Thoracic aorta (tissue), 2 donors: ENCODE results near the gene IL15RA. TPM values are rescaled to one million over a fixed set of nuclear protein-coding genes. Genes with fewer than 3 reads are reported as not detected.
A peak's percentile ranks its signal among the peaks of the same experiment; 100 is the strongest.
"Not testable (repeated sequence)": the region's sequence is repeated elsewhere in the genome, so short reads cannot be mapped to it uniquely, and the experiment has no call there.

ENCODE experiments used
- ATAC-seq: fragments of 150-250 bp; one replicate; pipeline ENCODE4 v1.8.0; 2017; ENCODE audit warnings: low read depth; ENCODE audit not compliant: insufficient number of reproducible peaks, low FRiP score
- DNase-seq: peaks from one replicate; pipeline ENCODE4 v3.0.0-alpha.2; 2020; ENCODE audit warnings: low spot score
- H3K27ac ChIP-seq, 2 donors: fragments of 200-600 bp; sonication (generic); 1 replicate in 1 of 2; 2 replicates in 1 of 2; pipeline ENCODE4 v1.5.1; 2016; ENCODE audit warnings: mild to moderate bottlenecking in 2 of 2, moderate library complexity in 2 of 2
- H3K27me3 ChIP-seq: fragments of 200-600 bp; sonication (generic); replicated peaks from 2 replicates; pipeline ENCODE4 v1.6.0; 2016; ENCODE audit warnings: mild to moderate bottlenecking; ENCODE audit not compliant: insufficient read depth
- H3K36me3 ChIP-seq: fragments of 200-600 bp; sonication (generic); one replicate; pipeline ENCODE4 v1.5.1; 2016
- H3K4me1 ChIP-seq, 2 donors: fragments of 200-600 bp; sonication (generic); 1 replicate in 1 of 2; 2 replicates in 1 of 2; pipeline versions ENCODE4 v1.5.1 to v1.6.0; 2016; ENCODE audit warnings: low read depth in 2 of 2, mild to moderate bottlenecking in 1 of 2; ENCODE audit not compliant: control insufficient read depth in 1 of 2
- H3K4me3 ChIP-seq: fragments of 200-600 bp; sonication (generic); 2 replicates; pipeline ENCODE4 v1.5.1; 2016; ENCODE audit warnings: mild to moderate bottlenecking
- H3K9me3 ChIP-seq: fragments of 200-600 bp; sonication (generic); 2 replicates; pipeline ENCODE4 v1.5.1; 2016
- CTCF ChIP-seq: fragments of 200-600 bp; sonication (generic); IDR thresholded peaks from one replicate; pipeline ENCODE4 v1.5.1; 2019; ENCODE audit warnings: antibody characterized with exemption
- total RNA-seq, 2 donors: library from RNA; depleted of rRNA; stranded (reverse); fragments of >200 nt; gene quantifications; one replicate each; pipeline versions ENCODE4 v1.1.0 to v1.2.3, GENCODE V29; 2016

Gene IL15RA
- total RNA-seq, 2 donors from 2014 or later: 34.4 to 44.1 TPM

- TF ChIP-seq CTCF: no peak
- Histone ChIP-seq H3K27ac (no peak overlapping the region), H3K9me3 (no peaks in the 10 kb centered on the region), H3K36me3 (no peaks in the 10 kb centered on the region), H3K27me3 (no peaks in the 10 kb centered on the region), H3K4me1 (no peaks in the 10 kb centered on the region), H3K4me3 (no peak overlapping the region)
- no peak for DNase-seq
- no peak for ATAC-seq
Observed at GRCh38 chr10:5961405-5962100, 15.8 kb downstream of the IL15RA start.

- not testable (repeated sequence) for H3K4me1 ChIP-seq, DNase-seq, H3K9me3 ChIP-seq, H3K4me3 ChIP-seq, ATAC-seq, H3K27ac ChIP-seq, H3K36me3 ChIP-seq, H3K27me3 ChIP-seq
Observed at GRCh38 chr10:5960973-5961275, 16.4 kb downstream of the IL15RA start.

DNA sequence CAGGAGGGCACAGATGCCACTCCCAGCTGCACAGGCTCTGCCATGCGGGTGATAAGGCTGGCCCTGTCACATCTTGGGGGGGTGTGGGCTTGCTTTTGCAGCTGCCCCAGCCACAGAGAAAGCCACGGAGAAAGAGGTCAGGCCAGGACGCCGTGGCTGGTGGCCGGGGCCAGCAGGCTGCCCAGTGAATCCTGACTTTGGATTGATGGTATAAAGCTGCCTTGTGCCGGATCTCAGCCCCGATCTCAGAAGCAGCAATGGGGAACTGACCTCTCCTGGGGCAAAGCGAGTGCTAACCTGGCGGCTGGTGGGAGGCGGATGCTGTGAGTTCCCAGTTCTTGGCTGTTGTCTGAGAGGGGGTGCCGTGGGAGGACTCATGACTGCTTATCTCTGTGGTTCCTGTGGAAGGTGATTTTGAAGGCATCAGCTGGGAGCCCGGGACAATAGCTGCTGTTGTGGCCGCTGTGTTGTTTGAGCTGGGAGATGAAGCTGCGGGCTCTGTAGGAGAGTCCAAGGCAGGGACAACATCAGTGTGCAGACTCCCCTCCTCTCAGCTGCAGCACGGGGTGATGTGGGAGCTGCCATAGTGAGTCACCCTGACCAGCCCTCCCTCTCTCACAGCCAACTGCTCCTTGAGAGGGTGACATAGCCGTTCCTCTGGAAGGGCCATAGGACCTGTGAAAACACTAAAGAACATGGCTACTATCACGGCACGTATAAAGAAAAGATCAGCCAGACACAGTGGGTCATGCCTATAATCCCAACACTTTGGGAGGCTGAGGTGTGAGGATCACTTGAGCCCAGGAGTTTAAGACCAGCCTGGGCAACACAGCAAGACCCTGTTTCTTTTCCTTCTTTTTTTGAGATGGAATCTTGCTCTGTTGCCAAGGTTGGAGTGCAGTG, 17.0 kb downstream of the IL15RA start:
- TF ChIP-seq CTCF: no peak

GRCh38 chr10:5959581-5960069, 17.7 kb downstream of the IL15RA start:
- no peaks in the 10 kb centered on the region for H3K9me3 ChIP-seq
- TF ChIP-seq CTCF: no peak
- H3K4me3 ChIP-seq: no peak overlapping the region
- no peaks in the 10 kb centered on the region for H3K36me3 ChIP-seq
- H3K27ac ChIP-seq: peak overlapping the region in 1 of 2 donors; percentile 23
- H3K4me1 ChIP-seq: peaks cover 0 to 18% of the 10 kb centered on the region in 2 donors
- DNase-seq (no peak), ATAC-seq (no peak)
- no peaks in the 10 kb centered on the region for H3K27me3 ChIP-seq

More for the DNA sequence above, 17.0 kb downstream of the IL15RA start:
- DNase-seq (no peak), ATAC-seq (no peak)
- no peaks in the 10 kb centered on the region for H3K9me3 ChIP-seq
- no peaks in the 10 kb centered on the region for H3K27me3 ChIP-seq
- peaks cover 0 to 12% of the 10 kb centered on the region in 2 donors for H3K4me1 ChIP-seq
- H3K36me3 ChIP-seq: no peaks in the 10 kb centered on the region
- H3K4me3 ChIP-seq: no peak overlapping the region
- H3K27ac ChIP-seq: peak overlapping the region in 1 of 2 donors; percentile 23

GRCh38 chr10:5959142-5959541, 18.2 kb downstream of the IL15RA start:
- ATAC-seq (no peak), DNase-seq (no peak)
- no peaks in the 10 kb centered on the region for H3K27me3 ChIP-seq
- TF ChIP-seq CTCF: no peak
- no peaks in the 10 kb centered on the region for H3K9me3 ChIP-seq
- no peak overlapping the region for H3K4me3 ChIP-seq
- H3K27ac ChIP-seq: peak overlapping the region in 1 of 2 donors; percentile 54
- H3K4me1 ChIP-seq: peaks cover 0 to 18% of the 10 kb centered on the region in 2 donors
- H3K36me3 ChIP-seq: no peaks in the 10 kb centered on the region
